Mesenchymal stem cell (in vitro differentiated cells and primary cell): ENCODE results near the gene ASCC1.

Experiments
- DNase-seq: peaks from one replicate; pipeline ENCODE4 v3.0.0-alpha.2; 2013
- H2AFZ ChIP-seq: one replicate; pipeline ENCODE4 v1.6.1; 2013; ENCODE audit warnings: low read depth, mild to moderate bottlenecking, control low read depth, inconsistent platforms, low read length, moderate library complexity
- H2AK5ac ChIP-seq: 2 replicates; pipeline ENCODE4 v1.6.1; 2013; ENCODE audit warnings: low read length, moderate library complexity, mild to moderate bottlenecking, inconsistent platforms; ENCODE audit not compliant: severe bottlenecking
- H2BK120ac ChIP-seq: one replicate; pipeline ENCODE4 v1.6.1; 2013; ENCODE audit warnings: low read depth, mild to moderate bottlenecking, inconsistent platforms, low read length, moderate library complexity
- H2BK12ac ChIP-seq, 2 experiments: one replicate each; pipeline ENCODE4 v1.6.1; 2013; ENCODE audit warnings: inconsistent platforms in 2 of 2, low read length in 2 of 2, mild to moderate bottlenecking in 2 of 2, moderate library complexity in 2 of 2, control low read depth in 1 of 2
- H2BK15ac ChIP-seq: one replicate; pipeline ENCODE4 v1.6.1; 2013; ENCODE audit warnings: mild to moderate bottlenecking, low read depth, inconsistent platforms; ENCODE audit not compliant: poor library complexity, severe bottlenecking
- H2BK5ac ChIP-seq: 2 replicates; pipeline ENCODE4 v1.6.1; 2013; ENCODE audit warnings: low read depth, mild to moderate bottlenecking, low read length, control low read depth, inconsistent platforms; ENCODE audit not compliant: poor library complexity, severe bottlenecking
- H3K14ac ChIP-seq, 2 experiments: one replicate each; pipeline ENCODE4 v1.6.1; 2013; ENCODE audit warnings: inconsistent platforms in 2 of 2, low read length in 2 of 2, control low read depth in 1 of 2, mild to moderate bottlenecking in 1 of 2, moderate library complexity in 1 of 2
- H3K18ac ChIP-seq, 2 experiments: one replicate each; pipeline ENCODE4 v1.6.1; 2013; ENCODE audit warnings: inconsistent platforms in 2 of 2, low read length in 2 of 2, control low read depth in 1 of 2, low read depth in 1 of 2, mild to moderate bottlenecking in 1 of 2
- H3K23ac ChIP-seq, 2 experiments: one replicate each; pipeline ENCODE4 v1.6.1; 2013; ENCODE audit warnings: inconsistent platforms in 2 of 2, low read length in 2 of 2, mild to moderate bottlenecking in 2 of 2, moderate library complexity in 2 of 2, control low read depth in 1 of 2
- H3K27ac ChIP-seq: 2 replicates; pipeline ENCODE4 v1.5.1; 2013; ENCODE audit warnings: mild to moderate bottlenecking, moderate library complexity, low read length, control low read depth, inconsistent platforms; ENCODE audit not compliant: poor library complexity, severe bottlenecking
- H3K27me3 ChIP-seq, 2 experiments: 2 replicates each; pipeline versions ENCODE4 v1.6.1 to v1.7.0; 2013; ENCODE audit warnings: low read length in 2 of 2, mild to moderate bottlenecking in 2 of 2, moderate library complexity in 2 of 2, control low read depth in 1 of 2, inconsistent platforms in 1 of 2; ENCODE audit not compliant: control insufficient read depth in 1 of 2, insufficient read depth in 1 of 2
- H3K36me3 ChIP-seq, 2 experiments: 2 replicates each; pipeline versions ENCODE4 v1.6.1 to v1.7.0; 2013; ENCODE audit warnings: low read length in 2 of 2, control low read depth in 1 of 2, inconsistent platforms in 1 of 2, low read depth in 1 of 2, mild to moderate bottlenecking in 1 of 2; ENCODE audit not compliant: insufficient read depth in 2 of 2, control insufficient read depth in 1 of 2
- H3K4ac ChIP-seq, 2 experiments: one replicate each; pipeline ENCODE4 v1.6.1; 2013; ENCODE audit warnings: inconsistent platforms in 2 of 2, low read length in 2 of 2, mild to moderate bottlenecking in 2 of 2, moderate library complexity in 2 of 2, control low read depth in 1 of 2, low read depth in 1 of 2
- H3K4me1 ChIP-seq: 2 replicates; pipeline ENCODE4 v1.6.1; 2013; ENCODE audit warnings: low read depth, low read length, control low read depth; ENCODE audit not compliant: control insufficient read depth, insufficient read depth
- H3K4me2 ChIP-seq: 2 replicates; pipeline ENCODE4 v1.6.1; 2013; ENCODE audit warnings: low read length, mild to moderate bottlenecking, inconsistent platforms; ENCODE audit not compliant: poor library complexity, severe bottlenecking
- H3K4me3 ChIP-seq, 2 experiments: 2 replicates each; pipeline versions ENCODE4 v1.5.1 to v1.7.0; 2013; ENCODE audit warnings: low read length in 2 of 2, mild to moderate bottlenecking in 2 of 2, control low read depth in 1 of 2, low read depth in 1 of 2; ENCODE audit not compliant: insufficient read depth in 1 of 2
- H3K79me1 ChIP-seq: replicated peaks from 2 replicates; pipeline ENCODE4 v1.6.1; 2013; ENCODE audit warnings: mild to moderate bottlenecking, control low read depth, low read length, inconsistent platforms; ENCODE audit not compliant: poor library complexity, severe bottlenecking
- H3K9ac ChIP-seq: 2 replicates; pipeline ENCODE4 v1.7.0; 2013; ENCODE audit warnings: mild to moderate bottlenecking, low read length, moderate library complexity
- H3K9me3 ChIP-seq: 2 replicates; pipeline ENCODE4 v1.7.0; 2013; ENCODE audit warnings: mild to moderate bottlenecking, low read length; ENCODE audit not compliant: control insufficient read depth
- H4K8ac ChIP-seq: one replicate; pipeline ENCODE4 v1.6.1; 2013; ENCODE audit warnings: inconsistent platforms, mild to moderate bottlenecking, low read length, moderate library complexity
- H4K91ac ChIP-seq: one replicate; pipeline ENCODE4 v1.6.1; 2013; ENCODE audit warnings: mild to moderate bottlenecking, low read length, inconsistent platforms
- WGBS: methylation state at CpG from one replicate; pipeline ENCODE4 v1.1.7; 2013; ENCODE audit warnings: mixed read lengths; 5-methylcytosine and 5-hydroxymethylcytosine counted together

ASCC1 gene

DNA sequence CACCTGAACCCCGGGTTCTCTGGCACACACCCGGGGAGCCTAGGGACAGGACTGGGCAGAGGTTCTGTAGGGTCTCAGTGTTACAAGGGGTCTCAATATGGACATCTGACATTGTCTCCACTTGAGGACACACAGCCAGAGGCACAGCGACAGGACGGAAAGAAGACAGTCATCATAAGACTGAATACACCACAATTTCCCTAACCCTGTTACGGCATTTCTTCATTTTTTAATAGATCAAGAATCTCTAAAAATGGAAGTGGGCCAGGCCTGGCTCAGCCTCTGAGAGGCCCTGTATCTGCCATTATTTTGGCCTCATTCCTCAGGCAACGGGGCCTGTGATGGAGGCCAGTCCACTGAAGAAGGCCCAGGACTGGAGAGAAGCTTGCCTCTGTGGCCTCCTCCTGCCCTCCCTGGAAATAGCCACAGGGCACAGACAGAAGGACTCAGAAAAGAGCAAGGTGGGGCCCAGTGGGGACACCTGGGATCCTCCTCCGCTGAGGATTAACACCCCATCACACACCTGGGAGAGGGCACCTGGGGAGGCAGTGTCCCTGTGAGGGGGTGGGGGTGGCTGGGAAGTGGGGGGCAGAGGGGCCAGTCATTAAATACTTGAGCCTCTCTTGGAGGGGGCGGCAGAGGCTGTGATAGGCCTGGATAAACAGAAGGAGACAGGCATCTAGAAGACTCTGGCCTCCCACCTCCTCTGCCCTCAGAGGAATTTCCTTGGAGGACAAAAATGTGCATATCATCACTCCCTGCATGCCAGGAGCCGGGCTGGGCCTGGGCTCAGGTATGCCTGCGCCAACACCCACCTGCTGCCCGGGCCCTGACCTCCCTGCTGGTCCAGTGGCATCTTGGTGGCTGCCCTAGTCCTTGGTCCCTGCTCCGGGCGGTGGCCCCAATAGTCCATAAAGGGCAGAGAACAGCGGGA, 135.8 kb downstream of the ASCC1 start:
- no peak overlapping the region for H3K9ac ChIP-seq
- H2AK5ac ChIP-seq: no peak overlapping the region
- no peak overlapping the region for H3K14ac ChIP-seq
- DNase-seq: no peak
- no peak overlapping the region for H2AFZ ChIP-seq
- H3K79me1 ChIP-seq: no peaks in the 10 kb centered on the region
- peaks cover 22 to 28% of the 10 kb centered on the region in 2 experiments for H3K27me3 ChIP-seq
- no peak overlapping the region for H3K27ac ChIP-seq
- peaks cover 4% of the 10 kb centered on the region for H3K4me1 ChIP-seq
- no peak overlapping the region for H2BK12ac ChIP-seq
- no peaks in the 10 kb centered on the region for H3K36me3 ChIP-seq
- no peaks in the 10 kb centered on the region for H3K9me3 ChIP-seq
- H2BK120ac ChIP-seq: no peak overlapping the region
- no peak overlapping the region for H2BK15ac ChIP-seq
- no peak overlapping the region for H2BK5ac ChIP-seq
- no peak overlapping the region for H3K18ac ChIP-seq
- H3K4ac ChIP-seq: no peak overlapping the region
- H4K8ac ChIP-seq: no peak overlapping the region
- H3K4me3 ChIP-seq: no peak overlapping the region
- no peak overlapping the region for H4K91ac ChIP-seq
- H3K4me2 ChIP-seq: no peak overlapping the region
- 93% methylated on average over 13 of the region's 14 CpGs for WGBS
- H3K23ac ChIP-seq: no peak overlapping the region

- Histone ChIP-seq H3K9me3 (no peaks in the 10 kb centered on the region), H2AFZ (no peak overlapping the region), H3K4me1 (peaks cover 4% of the 10 kb centered on the region), H2BK12ac (no peak overlapping the region), H3K27me3 (peaks cover 22 to 24% of the 10 kb centered on the region in 2 experiments), H4K8ac (no peak overlapping the region), H3K36me3 (no peaks in the 10 kb centered on the region), H3K18ac (no peak overlapping the region), H2BK5ac (no peak overlapping the region), H2BK15ac (no peak overlapping the region), H3K4me3 (no peak overlapping the region), H2BK120ac (no peak overlapping the region), H3K27ac (no peak overlapping the region), H4K91ac (no peak overlapping the region), H3K79me1 (no peaks in the 10 kb centered on the region), H3K9ac (no peak overlapping the region), H3K14ac (no peak overlapping the region), H3K23ac (no peak overlapping the region), H3K4ac (no peak overlapping the region), H2AK5ac (no peak overlapping the region), H3K4me2 (no peak overlapping the region)
- DNase-seq: no peak
- 91% methylated on average over 5 of the region's 5 CpGs for WGBS
Measured at GRCh38 chr10:72079356-72079755, 136.7 kb downstream of the ASCC1 start.

DNA sequence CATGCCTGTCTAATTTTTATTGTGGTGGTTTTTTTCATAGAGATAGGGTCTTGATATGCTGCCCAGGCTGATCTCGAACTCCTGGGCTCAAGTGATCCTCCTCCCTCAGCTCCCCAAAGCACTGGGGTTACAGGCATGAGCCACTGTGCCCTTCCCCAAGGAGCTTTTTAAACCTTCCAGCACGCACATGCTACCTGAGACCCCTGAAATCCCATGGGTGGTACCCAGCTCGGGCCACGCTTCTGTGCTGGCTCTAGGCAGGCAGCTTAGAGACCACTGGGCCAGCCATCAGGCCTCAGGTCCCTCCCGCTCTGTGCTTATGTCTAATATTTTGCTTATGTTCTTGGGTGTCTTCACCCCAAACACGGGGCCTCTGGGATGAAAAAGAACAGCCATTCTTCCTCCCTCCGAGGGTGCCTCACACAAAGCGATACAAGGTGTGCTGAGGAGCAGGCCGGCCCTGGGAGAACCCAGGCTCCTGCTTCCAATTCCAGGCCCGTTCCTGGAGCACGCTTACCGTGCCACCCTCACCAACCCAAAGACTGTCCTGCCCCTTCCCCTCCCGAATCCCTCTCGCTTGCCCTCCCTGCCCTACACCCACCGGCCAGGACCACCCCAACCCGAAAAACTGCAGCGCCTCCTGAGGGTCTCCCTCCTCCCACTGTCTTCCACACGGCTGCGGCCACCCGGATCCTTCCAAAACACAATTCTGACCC, 138.6 kb downstream of the ASCC1 start:
- no peak overlapping the region for H2BK12ac ChIP-seq
- H2AFZ ChIP-seq: no peak overlapping the region
- no peak overlapping the region for H4K91ac ChIP-seq
- no peak overlapping the region for H3K27ac ChIP-seq
- no peak overlapping the region for H3K4me2 ChIP-seq
- no peak overlapping the region for H2BK15ac ChIP-seq
- H3K9ac ChIP-seq: no peak overlapping the region
- peaks cover 4% of the 10 kb centered on the region for H3K4me1 ChIP-seq
- H2AK5ac ChIP-seq: no peak overlapping the region
- 92% methylated on average over 17 of the region's 20 CpGs for WGBS
- no peak overlapping the region for H3K23ac ChIP-seq
- H2BK120ac ChIP-seq: no peak overlapping the region
- H3K14ac ChIP-seq: no peak overlapping the region
- no peak overlapping the region for H3K4me3 ChIP-seq
- H3K27me3 ChIP-seq: peaks cover 22 to 39% of the 10 kb centered on the region in 2 experiments
- no peaks in the 10 kb centered on the region for H3K9me3 ChIP-seq
- H3K4ac ChIP-seq: no peak overlapping the region
- no peak for DNase-seq
- no peak overlapping the region for H3K18ac ChIP-seq
- no peak overlapping the region for H2BK5ac ChIP-seq
- H3K79me1 ChIP-seq: no peaks in the 10 kb centered on the region
- no peak overlapping the region for H4K8ac ChIP-seq
- H3K36me3 ChIP-seq: no peaks in the 10 kb centered on the region

DNA sequence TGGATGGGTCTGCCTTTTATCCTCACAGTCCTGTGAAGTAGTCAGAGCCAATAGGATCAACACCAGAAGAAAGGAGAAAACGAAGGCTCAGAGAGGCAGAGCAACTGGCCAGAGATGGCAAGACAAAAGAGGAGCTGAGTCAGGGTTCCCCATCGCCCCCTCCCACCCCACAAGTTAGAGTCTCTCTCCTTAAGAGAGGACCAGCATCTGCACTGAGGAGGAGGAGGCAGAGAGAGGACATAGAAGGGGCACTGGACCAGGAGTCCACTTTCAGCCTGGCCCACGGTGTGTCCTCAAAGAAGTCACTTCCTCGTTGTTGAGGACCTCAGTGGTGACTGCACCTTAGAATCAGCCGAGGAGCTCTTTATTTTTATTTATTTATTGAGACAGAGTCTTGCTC, 139.3 kb downstream of the ASCC1 start:
- H2BK120ac ChIP-seq: no peak overlapping the region
- no peak overlapping the region for H4K91ac ChIP-seq
- no peak for DNase-seq
- no peak overlapping the region for H3K23ac ChIP-seq
- H2BK5ac ChIP-seq: no peak overlapping the region
- peaks cover 21 to 42% of the 10 kb centered on the region in 2 experiments for H3K27me3 ChIP-seq
- H2BK15ac ChIP-seq: no peak overlapping the region
- H3K4me3 ChIP-seq: no peak overlapping the region
- H2AK5ac ChIP-seq: no peak overlapping the region
- H3K18ac ChIP-seq: no peak overlapping the region
- H3K4me1 ChIP-seq: peaks cover 4% of the 10 kb centered on the region
- H3K9ac ChIP-seq: no peak overlapping the region
- 71% methylated on average over 4 of the region's 5 CpGs for WGBS
- no peak overlapping the region for H4K8ac ChIP-seq
- peaks cover 2% of the 10 kb centered on the region for H3K9me3 ChIP-seq
- no peak overlapping the region for H2AFZ ChIP-seq
- no peak overlapping the region for H3K4ac ChIP-seq
- H3K27ac ChIP-seq: no peak overlapping the region
- no peaks in the 10 kb centered on the region for H3K36me3 ChIP-seq
- no peak overlapping the region for H3K4me2 ChIP-seq
- no peak overlapping the region for H2BK12ac ChIP-seq
- no peak overlapping the region for H3K14ac ChIP-seq
- H3K79me1 ChIP-seq: no peaks in the 10 kb centered on the region
